Measurements from ENCODE around the gene VAC14.

VAC14 gene

DNA sequence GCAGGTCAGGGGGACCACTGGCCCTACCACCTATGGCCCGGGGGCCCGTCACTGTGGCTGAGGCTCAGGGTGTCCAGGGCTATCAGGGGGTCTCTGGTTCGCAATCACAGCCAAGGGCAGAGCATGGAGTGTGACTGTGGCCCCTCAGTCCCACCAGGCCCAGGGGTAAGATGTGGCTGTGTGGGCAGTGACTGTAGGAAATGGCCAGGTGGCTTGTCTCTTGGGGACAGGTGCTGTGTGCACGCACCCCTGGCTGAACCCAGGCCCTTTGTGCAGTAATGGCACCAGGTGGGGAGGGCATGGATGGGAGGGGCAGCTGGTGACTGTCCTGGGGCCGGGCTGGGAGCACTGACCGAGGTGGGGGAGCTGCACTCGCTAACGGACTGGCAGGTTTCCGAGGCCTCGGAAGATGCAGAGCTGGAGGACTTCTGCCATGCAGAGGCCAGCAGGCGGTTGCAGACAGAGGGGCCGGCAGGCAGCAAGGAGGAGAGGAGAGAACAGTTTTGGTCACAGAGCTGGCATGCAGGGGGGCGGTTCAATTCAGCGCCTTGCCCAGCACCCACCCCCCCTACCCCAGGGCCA, 135.8 kb downstream of the VAC14 start:
- no peak for DNase-seq

DNA sequence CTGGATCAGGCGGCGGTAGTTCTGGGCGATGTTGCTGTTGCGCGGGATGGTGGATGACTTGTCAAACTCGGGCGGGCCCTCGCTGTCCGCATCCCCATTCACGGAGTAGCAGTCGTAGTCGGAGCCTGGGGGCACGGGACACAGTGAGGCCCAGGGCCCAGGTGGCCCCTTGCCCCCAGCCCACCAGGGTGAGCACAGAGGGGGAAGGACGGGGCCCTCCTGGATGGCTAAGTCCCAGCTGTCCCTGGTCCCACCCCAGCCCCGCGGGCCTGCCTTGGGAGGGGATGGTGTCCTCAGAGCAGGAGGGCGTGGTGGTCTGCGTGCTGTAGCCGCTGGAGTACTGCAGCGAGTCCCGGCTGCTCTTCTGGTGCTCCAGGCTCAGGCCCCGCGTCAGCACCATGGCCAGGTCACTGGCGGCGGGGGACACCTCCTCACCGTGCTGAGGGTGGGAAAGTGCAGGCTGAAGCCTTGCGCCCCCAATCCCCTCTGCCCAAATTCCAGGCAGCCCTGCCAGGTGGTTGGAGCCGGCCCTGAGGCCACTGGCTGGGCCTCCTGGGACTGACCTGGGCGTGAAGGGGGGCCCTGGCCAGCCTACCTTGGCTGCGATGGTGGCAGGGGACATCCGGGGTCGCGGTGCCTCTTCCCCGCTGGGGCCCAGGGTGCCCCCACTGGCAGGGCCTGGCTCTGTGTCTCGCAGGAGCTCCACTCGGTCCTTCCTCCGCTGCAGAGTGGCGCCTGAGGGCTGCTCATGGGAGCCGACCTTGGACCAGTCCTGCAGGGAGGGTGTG, 136.4 kb downstream of the VAC14 start:
- no peak for DNase-seq

DNA sequence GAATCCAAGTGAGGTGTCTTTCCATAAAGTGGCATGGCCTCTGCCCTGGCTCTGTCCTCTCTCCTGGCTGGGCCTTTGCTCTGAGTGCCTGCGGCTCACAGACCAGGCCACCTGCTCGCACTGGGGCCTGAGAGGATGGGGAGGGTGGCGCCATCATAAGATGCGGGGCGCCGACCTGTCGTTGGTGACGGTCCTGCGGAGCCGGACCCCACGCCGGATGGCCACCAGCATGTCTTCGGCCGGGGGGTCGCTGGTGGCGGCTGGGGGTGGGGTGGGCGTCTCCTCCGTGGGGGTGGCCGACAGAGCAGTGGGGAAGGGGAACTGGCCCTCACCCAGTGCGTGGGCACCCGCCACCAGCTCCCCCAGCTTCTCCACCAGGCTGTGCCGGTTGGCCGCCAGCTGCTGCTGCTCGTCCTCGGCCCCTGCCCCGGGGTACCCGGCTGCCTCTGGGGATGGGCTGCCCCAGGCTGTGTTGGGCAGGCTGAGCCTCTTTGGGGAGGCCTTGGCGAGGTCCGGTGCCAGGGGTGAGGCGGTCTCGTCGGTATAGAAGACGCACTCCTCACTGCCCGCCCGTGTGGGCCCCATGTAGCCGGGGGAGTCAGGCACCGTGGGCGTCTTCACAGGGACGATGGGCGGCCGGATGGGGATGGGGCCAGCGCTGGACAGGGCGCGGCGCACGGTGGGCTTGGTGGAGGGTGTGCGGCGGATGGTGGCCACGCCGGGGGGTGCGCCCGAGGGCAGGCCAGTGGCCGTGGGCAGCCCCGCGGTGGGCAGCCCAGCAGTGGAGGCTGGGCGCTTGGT, 137.2 kb downstream of the VAC14 start:
- no peak for DNase-seq

DNA sequence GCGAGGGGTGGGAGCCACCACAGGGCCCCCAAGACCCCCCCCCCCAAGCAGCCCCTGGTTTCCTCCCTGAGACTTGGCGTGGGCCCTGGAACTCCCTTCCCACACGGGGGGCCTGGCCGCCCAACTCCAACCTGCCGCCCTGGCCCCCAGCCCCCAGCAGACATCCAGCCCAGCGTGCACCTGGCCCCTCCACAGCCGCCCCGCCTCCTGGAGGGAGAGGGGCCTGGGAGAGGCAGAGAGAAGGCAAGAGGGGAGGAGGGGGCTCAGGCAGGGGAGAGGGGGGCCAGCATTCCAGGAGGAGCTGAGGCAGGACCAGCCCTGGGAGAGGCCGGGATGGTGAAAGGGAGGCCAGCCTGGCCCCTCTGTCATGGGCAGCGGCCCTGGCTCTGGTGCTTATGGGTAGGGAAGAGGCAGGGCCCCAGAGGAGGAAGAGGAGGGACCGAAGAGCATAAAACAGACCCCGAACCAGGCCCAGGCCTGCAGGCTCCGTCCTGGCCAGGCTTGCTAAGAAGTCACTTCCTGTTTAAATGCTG, 137.9 kb downstream of the VAC14 start:
- no peak for DNase-seq

DNA sequence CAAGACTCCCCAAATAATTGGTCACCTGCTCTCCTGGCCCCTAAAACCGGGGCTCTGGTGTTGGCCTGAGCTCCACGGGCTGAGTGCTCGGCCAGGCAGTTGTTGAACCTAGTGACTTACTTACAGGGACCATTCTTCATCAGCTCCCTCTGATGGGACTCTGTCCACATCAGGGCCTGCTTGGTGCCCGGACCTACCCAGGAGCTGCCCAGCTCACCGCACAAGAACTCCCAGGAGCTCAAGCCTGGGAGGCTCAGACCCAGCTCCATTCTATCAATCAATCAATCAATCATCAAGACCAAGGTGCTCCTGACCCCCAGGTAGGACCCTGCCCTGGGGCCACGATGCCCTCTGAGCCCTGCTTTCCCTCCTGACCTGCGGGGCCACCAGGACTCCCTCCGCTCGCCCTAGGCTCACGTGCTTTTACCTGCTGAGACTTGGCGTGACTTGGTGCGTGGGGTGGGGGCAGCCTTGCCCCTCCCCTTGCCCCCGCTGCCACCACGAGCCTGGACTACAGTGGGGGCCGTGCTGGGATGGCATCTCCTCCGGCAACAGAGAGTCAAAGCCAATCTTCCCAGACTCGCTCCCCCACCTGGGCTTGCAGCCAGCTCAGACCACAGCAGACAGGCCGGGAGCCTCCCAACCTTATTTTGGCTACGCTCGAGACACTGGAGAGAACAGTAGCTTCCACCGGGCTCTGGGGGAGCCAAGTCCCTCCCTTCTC, 138.9 kb downstream of the VAC14 start:
- peak in 2 of 56 donors; percentile 39 to 43 for DNase-seq

DNA sequence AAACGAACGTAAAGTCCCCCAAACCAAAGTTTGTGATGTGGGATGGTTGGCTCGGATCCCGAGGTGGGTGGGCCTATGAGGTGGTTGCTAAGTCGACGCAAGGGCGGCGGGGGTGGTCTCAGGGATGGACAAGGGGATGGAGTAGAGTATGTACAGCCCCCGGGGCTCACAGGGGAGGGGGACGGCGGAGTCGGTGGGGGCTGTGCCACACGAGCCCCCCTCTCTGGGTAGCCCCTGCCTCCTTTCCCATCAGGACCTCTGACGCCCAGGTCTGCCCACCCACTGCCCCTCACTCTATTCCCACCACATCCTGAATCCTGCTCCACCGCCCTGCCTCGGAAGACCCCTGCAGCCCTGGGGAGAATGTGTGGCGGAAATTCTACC, 139.4 kb downstream of the VAC14 start:
- peak in 1 of 56 donors; percentile 39 for DNase-seq

DNA sequence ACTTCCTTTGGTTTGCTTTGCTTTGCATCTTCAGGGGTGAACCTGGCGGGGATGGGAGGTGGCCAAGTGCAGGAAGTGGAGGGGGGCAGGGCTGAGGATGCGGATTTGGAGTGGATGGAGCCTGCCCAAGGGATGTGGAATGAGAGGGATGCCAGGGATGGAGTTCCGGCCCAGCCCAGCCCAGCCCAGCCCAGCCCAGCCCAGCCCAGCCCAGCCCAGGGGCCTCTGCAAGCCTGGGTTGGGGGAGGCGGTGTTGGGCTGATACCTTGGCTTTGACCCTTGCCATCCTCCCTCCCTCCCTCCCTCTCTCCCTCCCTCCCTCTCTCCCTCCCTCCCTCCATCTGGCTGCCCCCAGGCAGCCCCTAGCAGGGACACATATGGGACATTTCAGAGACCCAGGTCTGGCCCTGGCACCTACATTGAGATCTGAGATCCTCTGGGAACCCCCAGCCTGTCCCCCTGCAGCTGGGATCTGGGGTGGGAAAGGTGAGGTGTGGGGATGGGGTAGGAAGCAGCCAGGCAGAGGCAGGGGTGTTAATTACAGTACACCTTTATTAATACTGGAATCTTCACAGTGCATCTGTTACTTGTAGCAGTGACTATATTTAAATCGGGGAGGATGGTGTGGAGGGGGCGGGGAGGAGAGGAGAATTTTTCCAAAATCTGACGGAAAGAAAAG, 140.1 kb downstream of the VAC14 start:
- no peak for DNase-seq

DNA sequence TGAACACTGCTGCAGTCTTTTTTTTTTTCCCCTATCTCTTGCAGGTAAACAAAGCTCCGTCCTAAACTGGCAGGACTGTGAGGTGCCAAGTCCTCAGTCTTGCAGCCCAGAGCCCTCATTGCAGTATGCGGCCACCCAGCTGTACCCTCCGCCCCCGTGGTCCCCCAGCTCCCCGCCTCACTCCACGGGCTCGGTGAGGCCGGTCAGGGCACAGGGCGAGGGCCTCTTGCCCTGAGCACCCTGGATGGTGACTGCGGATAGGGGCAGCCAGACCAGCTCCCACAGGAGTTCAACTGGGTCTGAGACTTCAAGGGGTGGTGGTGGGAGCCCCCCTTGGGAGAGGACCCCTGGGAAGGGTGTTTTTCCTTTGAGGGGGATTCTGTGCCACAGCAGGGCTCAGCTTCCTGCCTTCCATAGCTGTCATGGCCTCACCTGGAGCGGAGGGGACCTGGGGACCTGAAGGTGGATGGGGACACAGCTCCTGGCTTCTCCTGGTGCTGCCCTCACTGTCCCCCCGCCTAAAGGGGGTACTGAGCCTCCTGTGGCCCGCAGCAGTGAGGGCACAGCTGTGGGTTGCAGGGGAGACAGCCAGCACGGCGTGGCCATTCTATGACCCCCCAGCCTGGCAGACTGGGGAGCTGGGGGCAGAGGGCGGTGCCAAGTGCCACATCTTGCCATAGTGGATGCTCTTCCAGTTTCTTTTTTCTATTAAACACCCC, 140.8 kb downstream of the VAC14 start:
- DNase-seq, result no peak

DNA sequence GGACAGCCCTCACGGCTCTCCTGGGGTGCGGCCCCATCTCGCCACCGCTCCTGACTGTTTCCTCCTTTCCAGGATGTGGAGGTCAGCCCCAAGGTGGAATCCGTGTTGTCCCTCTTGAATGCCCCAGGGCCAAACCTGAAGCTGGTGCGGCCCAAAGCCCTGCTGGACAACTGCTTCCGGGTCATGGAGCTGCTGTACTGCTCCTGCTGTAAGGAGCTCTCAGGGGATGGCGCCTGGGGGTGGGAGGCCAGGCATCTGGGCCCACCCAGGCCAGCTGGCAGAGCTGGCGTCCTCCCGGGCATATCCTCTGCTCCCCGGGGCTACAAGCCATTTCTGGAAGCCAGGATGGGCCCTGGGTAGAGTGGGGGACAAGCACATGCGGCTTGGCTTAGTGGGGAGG, 141.4 kb downstream of the VAC14 start:
- DNase-seq, result no peak

DNA sequence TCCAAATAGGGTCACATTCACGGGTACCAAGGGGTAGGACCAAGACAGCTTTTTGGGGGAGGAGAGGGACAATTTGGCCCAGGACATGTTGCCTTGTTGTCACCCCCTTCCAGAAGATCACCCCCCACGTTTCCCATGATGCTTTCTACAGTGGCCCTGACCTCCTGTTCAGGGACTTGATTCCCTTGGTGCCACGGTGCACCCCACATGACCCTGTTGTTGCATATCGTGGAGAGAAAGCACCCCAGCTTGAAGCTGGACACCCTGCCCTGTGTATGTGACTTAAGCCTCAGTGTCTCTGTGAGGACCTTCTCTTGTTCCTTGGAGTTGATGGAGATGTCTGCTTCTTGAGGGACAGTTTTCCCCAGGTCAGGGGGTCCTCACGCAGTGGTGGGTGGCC, 142.0 kb downstream of the VAC14 start:
- DNase-seq, result no peak

DNA sequence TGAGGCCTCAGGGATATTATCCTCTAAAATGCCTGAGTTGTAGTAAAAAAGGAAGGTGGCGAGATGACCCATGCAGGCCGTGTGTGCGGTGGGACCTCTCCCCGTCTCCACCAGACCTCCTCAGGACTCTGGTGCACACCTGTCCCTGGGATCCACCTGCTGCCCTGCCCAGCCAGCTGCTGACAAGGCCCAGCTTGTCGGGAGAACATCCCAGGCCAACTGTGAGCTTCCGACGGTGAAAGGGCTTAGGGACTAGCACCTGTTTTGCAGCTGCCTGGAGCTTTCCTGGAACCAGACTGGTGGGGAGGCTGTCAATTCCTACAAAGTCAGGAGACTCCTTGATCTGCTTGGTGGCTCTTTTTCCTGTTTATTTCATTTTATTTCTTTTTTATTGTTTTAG, 143.0 kb downstream of the VAC14 start:
- DNase-seq, result no peak

DNA sequence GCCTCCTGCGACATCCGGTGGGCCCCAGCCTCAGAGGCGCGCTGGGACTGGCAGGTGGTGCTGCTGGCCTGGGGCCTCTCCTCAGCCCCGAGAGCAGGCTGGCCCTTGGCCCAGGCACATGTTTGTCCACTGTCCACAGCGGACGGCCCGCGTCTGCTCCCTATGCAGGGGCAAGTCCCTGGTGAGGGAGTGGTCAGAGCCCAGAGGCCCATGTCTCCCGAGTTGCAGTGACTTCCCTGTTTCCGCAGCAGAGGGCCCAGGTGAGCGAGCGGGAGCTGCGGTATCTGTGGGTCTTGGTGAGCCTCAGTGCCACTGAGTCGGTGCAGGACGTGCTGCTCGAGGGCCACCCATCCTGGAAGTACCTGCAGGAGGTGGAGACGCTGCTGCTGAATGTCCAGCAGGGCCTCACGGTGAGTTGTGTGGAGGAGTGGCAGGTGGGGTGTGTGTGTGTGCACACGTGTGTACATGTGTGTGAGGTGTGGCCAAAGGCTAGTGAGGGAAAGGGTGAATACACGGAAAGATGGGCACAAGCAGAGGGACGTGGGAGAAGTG, 144.2 kb downstream of the VAC14 start:
- DNase-seq, result no peak

DNA sequence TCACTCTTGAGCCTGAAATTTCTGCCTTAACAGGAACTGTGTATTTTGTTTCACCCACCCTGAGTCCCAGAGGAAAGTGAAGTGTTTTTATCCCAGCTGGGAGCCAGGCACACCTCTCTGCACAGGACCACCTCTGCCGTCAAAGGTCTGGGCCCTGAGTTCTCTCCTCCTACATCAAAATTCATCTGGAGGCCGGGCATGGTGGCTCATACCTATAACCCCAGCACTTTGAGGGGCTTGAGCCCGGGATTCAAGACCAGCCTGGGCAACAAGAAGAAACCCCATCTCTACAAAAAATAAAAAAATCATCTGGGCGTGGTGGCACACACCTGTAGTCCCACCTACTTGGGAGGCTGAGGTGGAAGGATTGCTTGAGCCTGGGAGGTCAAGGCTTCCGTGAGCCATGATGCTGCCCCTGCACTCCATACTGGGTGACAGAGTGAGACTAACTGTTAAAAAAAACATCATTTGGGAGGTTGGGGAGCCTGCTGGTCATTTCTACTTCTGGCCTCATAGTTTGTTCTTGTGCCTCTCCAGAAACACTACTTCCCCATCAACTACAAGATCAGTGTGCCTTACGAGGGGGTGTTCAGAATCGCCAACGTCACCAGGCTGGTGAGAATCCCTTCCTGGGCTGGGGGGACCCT, 144.8 kb downstream of the VAC14 start:
- no peak for DNase-seq

DNA sequence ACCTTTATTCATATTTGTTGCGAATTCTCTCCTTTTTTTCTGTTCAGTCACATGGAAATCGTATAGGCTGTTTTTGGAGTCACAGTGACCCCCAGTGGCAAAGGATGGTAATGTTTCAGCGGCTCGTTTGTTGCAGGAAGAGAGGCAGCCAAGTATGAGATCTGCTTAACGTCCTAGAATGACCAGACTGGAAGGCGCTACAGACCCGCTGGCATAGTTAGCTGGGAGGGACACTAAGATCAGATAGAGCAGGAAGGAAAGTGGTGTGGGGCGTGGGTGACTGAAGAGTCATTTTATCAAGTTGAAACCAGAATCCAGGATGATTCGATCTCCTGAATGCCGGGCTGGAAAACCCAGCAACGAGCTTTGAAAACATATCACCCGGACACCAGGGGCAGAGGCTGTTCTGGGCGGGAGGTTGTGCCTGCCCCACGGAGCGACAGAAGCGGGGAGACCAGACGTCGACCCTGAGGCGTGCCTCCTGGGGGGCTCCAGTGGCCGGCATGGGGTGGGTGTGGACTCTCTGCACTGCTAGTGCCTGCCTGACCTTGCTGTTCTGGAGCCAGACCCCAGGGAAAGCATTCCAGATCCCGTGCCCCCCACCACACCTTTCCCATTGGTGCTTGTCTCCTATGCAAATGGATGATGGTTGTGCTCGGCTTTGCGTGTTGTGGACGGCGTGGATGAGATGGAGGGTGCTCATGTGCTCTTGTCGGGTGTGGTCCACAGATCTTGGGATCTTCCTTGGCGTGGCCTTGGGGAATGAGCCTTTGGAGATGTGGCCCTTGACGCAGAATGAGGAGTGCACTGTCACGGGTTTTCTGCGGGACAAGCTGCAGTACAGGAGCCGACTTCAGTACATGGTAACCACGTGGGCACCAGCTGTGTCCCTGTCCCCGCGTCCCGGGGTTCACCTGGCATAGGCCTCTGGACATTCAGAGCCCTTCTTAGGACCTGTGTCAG, 146.9 kb downstream of the VAC14 start:
- peak in 48 of 56 donors; percentile 23 to 91 (median 58) for DNase-seq

DNA sequence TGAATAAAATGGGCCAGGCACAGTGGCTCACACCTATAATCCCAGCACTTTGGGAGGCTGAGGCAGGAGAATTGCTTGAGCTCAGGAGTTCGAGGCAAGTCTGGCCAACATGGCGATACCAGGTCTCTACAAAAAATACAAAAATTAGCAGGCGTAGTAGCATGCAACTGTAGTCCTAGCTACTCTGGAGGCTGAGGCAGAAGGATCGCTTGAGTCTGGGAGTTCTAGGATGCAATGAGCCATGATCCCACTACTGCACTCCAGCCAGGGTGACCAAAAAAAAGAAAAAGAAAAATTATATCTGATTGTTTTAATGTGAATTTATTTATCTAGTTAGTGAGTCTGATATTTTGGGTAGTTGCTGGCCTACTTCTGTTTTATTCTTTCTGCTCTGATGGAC, 147.6 kb downstream of the VAC14 start:
- no peak for DNase-seq

DNA sequence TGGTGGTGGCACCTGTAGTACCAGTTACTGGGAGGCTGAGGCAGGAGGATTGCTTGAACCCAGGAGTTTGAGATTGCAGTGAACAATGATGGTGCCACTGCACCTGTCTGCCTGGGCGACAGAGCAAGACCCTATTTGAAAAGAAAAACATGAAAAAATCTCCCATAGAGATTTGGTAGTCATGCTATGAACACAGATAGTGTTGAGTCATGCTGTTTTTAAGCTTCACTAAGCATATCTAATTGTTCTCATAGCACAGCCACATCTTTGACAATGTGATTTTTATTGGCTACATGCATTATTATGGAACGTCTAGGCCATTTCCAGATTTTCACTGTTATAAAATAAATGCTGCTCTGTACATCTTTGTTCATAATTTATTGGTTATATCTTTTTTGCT, 148.6 kb downstream of the VAC14 start:
- DNase-seq, result no peak

DNA sequence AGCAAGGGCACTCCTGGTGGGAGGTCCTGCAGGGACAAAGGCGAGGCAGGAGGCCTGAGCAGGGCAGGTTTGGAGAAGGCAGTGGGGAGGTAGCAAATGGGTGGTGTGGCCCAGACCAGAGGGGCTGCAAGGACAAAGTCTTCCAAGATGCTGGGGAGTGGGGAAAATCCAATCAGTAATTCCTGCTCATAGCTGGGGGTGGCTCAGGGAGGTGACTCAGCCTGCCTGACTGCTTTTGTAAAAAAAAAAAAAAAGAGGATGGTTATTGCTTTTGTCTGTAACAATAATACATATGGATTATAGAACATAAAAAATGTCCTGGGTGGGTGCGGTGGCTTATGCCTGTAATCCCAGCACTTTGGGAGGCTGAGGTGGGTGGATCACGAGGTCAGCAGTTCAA, 149.4 kb downstream of the VAC14 start:
- no peak for DNase-seq

DNA sequence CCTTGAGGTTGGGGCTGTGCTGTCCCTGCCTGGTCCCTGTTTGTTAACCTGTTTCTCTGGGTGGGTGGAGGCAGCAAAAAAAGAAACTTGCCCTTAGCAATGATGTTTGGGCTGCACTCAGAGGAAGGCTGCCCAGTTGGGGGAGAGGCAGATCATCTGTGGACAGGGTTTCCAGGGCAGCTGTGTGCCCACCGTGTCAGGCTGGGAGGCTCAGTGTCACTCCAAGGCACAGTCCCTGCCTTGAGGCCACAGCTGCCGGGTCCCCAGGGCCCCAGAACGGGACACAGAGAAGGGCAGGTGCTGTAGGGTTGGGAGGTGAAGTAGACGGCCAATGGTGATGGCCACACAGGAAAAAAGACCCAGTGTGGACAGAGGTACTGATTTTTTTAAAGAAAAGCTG, 150.7 kb downstream of the VAC14 start:
- no peak for DNase-seq
